HEK293 (cell line): ENCODE data around the gene DCHS2.

ENCODE experiments used
- CTCF ChIP-seq: fragments of 450-650 bp; formaldehyde crosslinking; IDR thresholded peaks from 2 replicates; pipeline ENCODE4 v1.5.1; 2016; ENCODE audit warnings: missing biosample characterization, missing genetic modification characterization
- YY2 ChIP-seq: fragments of 450-650 bp; formaldehyde crosslinking; IDR thresholded peaks from 2 replicates; pipeline ENCODE4 v1.5.1; 2016; ENCODE audit warnings: missing biosample characterization, missing genetic modification characterization
- ZNF510 ChIP-seq: fragments of 450-650 bp; formaldehyde crosslinking; IDR thresholded peaks from 2 replicates; pipeline ENCODE4 v1.5.1; 2018; ENCODE audit warnings: mild to moderate bottlenecking, missing genetic modification characterization, missing biosample characterization; ENCODE audit not compliant: insufficient replicate concordance
- TF ChIP-seq, protein P1 (sequence below): fragments of 450-650 bp; formaldehyde crosslinking; IDR thresholded peaks from 2 replicates; pipeline ENCODE4 v1.5.1; 2016; ENCODE audit warnings: missing biosample characterization, missing genetic modification characterization

DNA sequence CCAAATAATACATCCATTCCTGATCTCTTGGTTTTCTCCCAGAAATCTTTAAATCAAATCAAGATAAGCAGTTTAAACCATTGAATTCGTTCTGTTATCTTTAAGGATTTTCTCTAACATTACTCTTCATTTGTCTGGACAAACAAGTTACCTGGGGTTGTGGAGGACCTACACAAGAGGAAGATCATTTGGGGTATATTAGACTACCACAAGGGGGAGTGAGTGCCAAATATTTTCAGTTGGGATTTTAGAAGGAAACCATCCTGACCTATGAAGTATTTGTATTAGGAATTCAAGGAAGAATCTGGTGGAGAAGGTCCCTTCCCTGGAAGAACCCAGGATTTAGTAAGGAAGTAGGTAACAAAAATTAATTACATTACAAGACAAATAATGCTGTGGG is 12.0 kb upstream of the DCHS2 start:
- TF ChIP-seq ZNF510 (tag by site-specific recombination): no peak
- no peak for TF ChIP-seq YY2 (tag by site-specific recombination)
- TF ChIP-seq, protein P1, sequence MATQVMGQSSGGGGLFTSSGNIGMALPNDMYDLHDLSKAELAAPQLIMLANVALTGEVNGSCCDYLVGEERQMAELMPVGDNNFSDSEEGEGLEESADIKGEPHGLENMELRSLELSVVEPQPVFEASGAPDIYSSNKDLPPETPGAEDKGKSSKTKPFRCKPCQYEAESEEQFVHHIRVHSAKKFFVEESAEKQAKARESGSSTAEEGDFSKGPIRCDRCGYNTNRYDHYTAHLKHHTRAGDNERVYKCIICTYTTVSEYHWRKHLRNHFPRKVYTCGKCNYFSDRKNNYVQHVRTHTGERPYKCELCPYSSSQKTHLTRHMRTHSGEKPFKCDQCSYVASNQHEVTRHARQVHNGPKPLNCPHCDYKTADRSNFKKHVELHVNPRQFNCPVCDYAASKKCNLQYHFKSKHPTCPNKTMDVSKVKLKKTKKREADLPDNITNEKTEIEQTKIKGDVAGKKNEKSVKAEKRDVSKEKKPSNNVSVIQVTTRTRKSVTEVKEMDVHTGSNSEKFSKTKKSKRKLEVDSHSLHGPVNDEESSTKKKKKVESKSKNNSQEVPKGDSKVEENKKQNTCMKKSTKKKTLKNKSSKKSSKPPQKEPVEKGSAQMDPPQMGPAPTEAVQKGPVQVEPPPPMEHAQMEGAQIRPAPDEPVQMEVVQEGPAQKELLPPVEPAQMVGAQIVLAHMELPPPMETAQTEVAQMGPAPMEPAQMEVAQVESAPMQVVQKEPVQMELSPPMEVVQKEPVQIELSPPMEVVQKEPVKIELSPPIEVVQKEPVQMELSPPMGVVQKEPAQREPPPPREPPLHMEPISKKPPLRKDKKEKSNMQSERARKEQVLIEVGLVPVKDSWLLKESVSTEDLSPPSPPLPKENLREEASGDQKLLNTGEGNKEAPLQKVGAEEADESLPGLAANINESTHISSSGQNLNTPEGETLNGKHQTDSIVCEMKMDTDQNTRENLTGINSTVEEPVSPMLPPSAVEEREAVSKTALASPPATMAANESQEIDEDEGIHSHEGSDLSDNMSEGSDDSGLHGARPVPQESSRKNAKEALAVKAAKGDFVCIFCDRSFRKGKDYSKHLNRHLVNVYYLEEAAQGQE (tag by site-specific recombination): no peak
- no peak for TF ChIP-seq CTCF (tag by site-specific recombination)
